ENCODE results near the gene BRSK1. TPM values are rescaled to one million over a fixed set of nuclear protein-coding genes. Genes with fewer than 3 reads are reported as not detected.

The BRSK1 gene
- total and polyA plus RNA-seq, 2 of the 8 experiments (the other 6 are each of a cell fraction or from before 2014, with no cell fraction given), result 27.6 to 32.7 TPM

- TF ChIP-seq TAF7 (optimal IDR thresholded peaks at IDR 0.05; ENCODE audit: borderline replicate concordance, low read depth, low read length) (no peak), E2F6 (IDR thresholded peaks at IDR 0.05) (no peak), ASH2L (IDR thresholded peaks at IDR 0.05; ENCODE audit: low read length) (no peak), SIN3A (conservative IDR thresholded peaks at IDR 0.05 in 1 of 2, IDR thresholded peaks at IDR 0.05 in 1 of 2; ENCODE audit: low read depth in 1 of 2, low read length in 2 of 2) (no peak)
Measured at GRCh38 chr19:55279340-55279739, 4.5 kb upstream of the BRSK1 start (continued).
